Upper lobe of right lung (tissue), 1 donor: Measurements from ENCODE around the gene BAG2. TPM values are rescaled to one million over a fixed set of nuclear protein-coding genes. Genes with fewer than 3 reads are reported as not detected.

Source experiments
- ATAC-seq: fragments of 200-7000 bp; cut with Tn5 transposase; one replicate; pipeline ENCODE4 v1.9.1; 2020; ENCODE audit warnings: mild to moderate bottlenecking, moderate library complexity
- DNase-seq: peaks from one replicate; pipeline ENCODE4 v3.0.0-alpha.2; 2020
- H3K27ac ChIP-seq: fragments of 200-600 bp; one replicate; pipeline ENCODE4 v1.8.0; 2022
- H3K27me3 ChIP-seq: fragments of 200-600 bp; one replicate; pipeline ENCODE4 v1.8.0; 2022; ENCODE audit warnings: mild to moderate bottlenecking
- H3K36me3 ChIP-seq: fragments of 200-600 bp; one replicate; pipeline ENCODE4 v1.8.0; 2022
- H3K4me1 ChIP-seq: fragments of 200-600 bp; one replicate; pipeline ENCODE4 v1.8.0; 2022
- H3K4me3 ChIP-seq: fragments of 200-600 bp; one replicate; pipeline ENCODE4 v1.8.0; 2022; ENCODE audit warnings: mild to moderate bottlenecking
- H3K9me3 ChIP-seq: fragments of 200-600 bp; one replicate; pipeline ENCODE4 v1.8.0; 2022
- intact Hi-C: fragments of 100-400 bp; cut with DNase I; formaldehyde crosslinking; loops from one replicate; pipeline ENCODE4 v1.11.0; 2022
- total RNA-seq: library from RNA; stranded (reverse); fragmentation: NEBNext Ultra II Directional; extraction: Animal tissue kit (Norgen Biotek cat#: 25700); gene quantifications from one replicate; pipeline ENCODE4 v1.2.1, GENCODE V29; 2021
- TF ChIP-seq, protein P1 (sequence below): fragments of 200-600 bp; IDR thresholded peaks from one replicate; pipeline ENCODE4 v1.8.0; 2022; ENCODE audit warnings: antibody characterized with exemption
- donor health status: DM: no; HTN: yes; CAD: no; lungs with severe emphysema.

Gene BAG2
- total RNA-seq, 1 donor from 2014 or later = 7.1 TPM

DNA sequence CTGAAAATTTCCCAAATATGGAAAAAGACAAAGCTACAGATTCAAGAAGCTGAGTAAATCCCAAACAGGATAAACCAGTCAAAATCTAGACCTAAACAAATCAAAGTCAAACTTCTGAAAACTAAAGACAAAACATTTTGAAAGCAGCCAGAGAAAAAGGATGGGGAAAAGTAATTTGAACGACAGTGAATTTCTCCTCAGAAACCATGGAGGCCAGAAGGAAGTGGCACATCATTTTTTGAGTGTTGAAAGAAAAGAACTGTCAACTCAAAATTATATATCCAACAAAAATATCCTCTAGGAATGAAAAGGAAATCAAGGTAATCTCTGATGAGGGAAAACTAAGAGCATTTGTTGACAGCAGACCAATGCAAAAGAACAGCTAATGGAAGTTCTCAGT, 43.1 kb downstream of the BAG2 start:
- no peaks in the 10 kb centered on the region for H3K4me1 ChIP-seq
- H3K27me3 ChIP-seq = no peaks in the 10 kb centered on the region
- DNase-seq = no peak
- no peak overlapping the region for H3K4me3 ChIP-seq
- no peaks in the 10 kb centered on the region for H3K36me3 ChIP-seq
- no peak overlapping the region for H3K27ac ChIP-seq
- H3K9me3 ChIP-seq = no peaks in the 10 kb centered on the region
- TF ChIP-seq, protein P1, sequence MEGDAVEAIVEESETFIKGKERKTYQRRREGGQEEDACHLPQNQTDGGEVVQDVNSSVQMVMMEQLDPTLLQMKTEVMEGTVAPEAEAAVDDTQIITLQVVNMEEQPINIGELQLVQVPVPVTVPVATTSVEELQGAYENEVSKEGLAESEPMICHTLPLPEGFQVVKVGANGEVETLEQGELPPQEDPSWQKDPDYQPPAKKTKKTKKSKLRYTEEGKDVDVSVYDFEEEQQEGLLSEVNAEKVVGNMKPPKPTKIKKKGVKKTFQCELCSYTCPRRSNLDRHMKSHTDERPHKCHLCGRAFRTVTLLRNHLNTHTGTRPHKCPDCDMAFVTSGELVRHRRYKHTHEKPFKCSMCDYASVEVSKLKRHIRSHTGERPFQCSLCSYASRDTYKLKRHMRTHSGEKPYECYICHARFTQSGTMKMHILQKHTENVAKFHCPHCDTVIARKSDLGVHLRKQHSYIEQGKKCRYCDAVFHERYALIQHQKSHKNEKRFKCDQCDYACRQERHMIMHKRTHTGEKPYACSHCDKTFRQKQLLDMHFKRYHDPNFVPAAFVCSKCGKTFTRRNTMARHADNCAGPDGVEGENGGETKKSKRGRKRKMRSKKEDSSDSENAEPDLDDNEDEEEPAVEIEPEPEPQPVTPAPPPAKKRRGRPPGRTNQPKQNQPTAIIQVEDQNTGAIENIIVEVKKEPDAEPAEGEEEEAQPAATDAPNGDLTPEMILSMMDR = no peak
- ATAC-seq = no peak
- intact Hi-C loops = no loop called here

DNA sequence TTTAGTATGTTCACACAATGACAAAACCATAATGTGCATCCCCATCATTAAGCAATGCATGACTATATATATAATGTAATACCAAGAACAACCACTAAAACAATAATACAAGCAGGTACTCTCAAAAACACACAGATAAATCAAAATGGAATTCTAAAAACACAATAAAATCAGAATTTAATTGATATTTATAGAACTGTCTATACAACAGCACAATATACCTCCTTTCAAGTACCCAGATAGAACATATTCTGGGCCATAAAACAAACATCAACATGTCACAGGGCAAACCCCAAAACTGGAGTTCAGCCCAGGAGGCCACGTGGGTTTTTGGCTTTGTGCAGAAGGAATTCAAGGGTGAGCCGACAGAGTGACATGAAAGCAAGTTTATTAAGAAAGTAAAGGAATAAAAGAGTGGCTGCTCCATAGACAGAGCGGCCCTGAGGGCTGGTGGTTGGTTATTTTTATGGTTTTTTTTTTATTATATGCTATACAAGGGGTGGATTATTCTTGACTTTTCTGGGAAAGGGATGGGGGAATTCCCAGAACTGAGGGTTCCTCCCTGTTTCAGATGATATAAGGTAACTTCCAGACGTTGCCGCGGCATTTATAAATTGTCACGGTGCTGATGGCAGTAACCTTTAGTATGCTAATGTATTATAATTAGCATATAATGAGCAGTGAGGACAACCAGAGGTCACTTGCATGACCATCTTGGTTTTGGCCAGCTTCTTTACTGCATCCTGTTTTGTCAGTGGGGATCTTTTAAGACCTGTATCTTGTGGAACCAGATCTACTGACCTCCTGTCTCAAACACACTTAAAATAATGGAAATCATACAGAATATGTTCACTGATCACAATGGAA, 44.3 kb downstream of the BAG2 start:
- no peaks in the 10 kb centered on the region for H3K4me1 ChIP-seq
- no peaks in the 10 kb centered on the region for H3K27me3 ChIP-seq
- DNase-seq (no peak), ATAC-seq (no peak)
- no peaks in the 10 kb centered on the region for H3K9me3 ChIP-seq
- TF ChIP-seq, protein P1 = no peak
- intact Hi-C loops = no loop called here
- H3K27ac ChIP-seq = no peak overlapping the region
- no peaks in the 10 kb centered on the region for H3K36me3 ChIP-seq
- no peak overlapping the region for H3K4me3 ChIP-seq

DNA sequence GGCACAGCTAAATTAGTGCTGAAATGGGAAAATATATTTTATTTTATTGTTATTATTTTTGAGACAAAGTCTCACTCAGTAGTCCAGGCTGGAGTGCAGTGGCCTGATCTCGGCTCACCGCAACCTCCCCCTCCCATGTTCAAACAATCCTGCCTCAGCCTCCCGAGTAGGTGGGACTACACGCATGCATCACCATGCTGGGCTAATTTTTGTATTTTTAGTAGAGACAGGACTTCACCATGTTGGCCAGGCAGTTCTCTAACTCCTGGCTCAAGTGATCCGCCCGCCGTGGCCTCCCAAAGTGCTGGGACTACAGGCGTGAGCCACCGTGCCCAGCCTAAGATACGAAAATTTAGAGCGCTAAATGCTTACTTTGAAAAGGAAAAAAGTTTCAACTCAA, 45.1 kb downstream of the BAG2 start:
- TF ChIP-seq, protein P1 = no peak
- Histone ChIP-seq H3K9me3 (no peaks in the 10 kb centered on the region), H3K36me3 (no peaks in the 10 kb centered on the region), H3K4me3 (no peak overlapping the region), H3K27me3 (no peaks in the 10 kb centered on the region), H3K4me1 (no peaks in the 10 kb centered on the region), H3K27ac (no peak overlapping the region)
- DNase-seq = no peak
- intact Hi-C loops = no loop called here
- no peak for ATAC-seq

DNA sequence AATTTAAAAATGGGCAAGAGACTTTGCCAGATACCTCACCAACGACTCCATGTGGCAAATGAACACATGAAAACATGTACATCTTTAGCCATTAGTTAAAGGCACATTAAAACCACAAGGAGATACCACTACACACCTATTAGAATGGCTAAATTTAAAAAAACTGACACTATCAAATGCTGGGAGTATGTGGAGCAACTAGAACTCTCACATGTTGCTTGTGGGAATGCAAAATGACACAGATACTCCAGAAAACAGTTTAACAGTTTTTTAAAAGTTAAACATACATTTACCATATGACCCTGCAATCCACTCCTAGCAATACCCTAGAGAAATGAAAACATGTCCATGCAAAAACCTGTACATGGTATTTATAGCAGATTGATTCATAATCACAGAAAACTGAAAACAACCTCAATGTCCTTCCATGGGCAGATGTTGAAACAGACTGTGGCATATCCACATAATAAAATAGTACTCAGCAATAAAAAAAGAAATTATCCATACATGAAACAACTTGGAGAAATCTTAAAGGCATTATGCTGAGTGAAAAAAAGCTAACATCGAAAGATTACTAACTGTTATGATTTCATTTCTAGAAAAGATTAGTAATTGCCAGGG, 48.1 kb downstream of the BAG2 start:
- TF ChIP-seq, protein P1 = no peak
- Histone ChIP-seq H3K9me3 (no peaks in the 10 kb centered on the region), H3K36me3 (no peaks in the 10 kb centered on the region), H3K27me3 (no peaks in the 10 kb centered on the region), H3K4me1 (peaks cover 6% of the 10 kb centered on the region), H3K4me3 (no peak overlapping the region), H3K27ac (no peak overlapping the region)
- intact Hi-C loops = no loop called here
- DNase-seq (no peak), ATAC-seq (no peak)

DNA sequence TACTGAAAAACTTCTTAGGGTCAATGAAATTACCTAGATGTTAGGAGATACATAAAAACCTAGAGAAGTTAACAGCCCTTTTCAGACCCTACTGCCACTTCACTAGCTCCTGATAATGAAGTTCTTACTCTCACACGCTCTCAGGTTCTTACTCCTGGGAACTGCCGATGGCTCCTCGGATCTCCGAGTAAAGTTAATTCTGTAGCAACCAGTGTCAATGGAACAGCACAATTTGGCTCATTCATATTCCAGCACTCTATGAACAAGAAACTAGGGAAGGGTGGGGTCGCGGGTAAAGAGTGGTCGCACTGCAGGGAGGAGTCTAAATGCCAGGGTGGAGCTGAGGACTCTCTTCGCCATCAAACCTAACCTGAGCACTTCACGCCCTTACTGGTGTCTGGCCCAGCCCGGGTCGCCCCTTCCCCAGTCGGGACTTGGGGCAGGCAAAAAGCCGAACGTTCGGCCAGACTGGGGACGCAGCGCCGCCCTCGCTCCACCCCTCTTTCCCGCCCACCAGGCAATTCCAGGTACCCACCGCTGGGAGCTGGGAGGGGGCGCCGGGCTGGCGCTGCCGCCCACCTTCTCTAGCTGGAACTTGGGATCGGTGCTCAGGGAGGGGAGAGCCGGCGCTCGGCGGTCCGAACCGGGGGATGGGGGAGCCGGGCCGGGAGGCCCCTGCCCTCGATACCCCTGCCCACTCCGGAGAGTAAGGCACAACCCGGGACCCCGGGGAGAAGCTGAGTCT, 49.2 kb downstream of the BAG2 start:
- Histone ChIP-seq H3K4me1 (peaks cover 6% of the 10 kb centered on the region), H3K27ac (peak overlapping the region; percentile 74), H3K27me3 (no peaks in the 10 kb centered on the region), H3K9me3 (no peaks in the 10 kb centered on the region), H3K4me3 (peak overlapping the region; percentile 96), H3K36me3 (no peaks in the 10 kb centered on the region)
- ATAC-seq = peak; percentile 77
- peak; percentile 78 for DNase-seq
- TF ChIP-seq, protein P1 = peak; percentile 35
- intact Hi-C loops = no loop called here
